ENCODE measurements around the gene CNTRL.

The CNTRL gene

DNA sequence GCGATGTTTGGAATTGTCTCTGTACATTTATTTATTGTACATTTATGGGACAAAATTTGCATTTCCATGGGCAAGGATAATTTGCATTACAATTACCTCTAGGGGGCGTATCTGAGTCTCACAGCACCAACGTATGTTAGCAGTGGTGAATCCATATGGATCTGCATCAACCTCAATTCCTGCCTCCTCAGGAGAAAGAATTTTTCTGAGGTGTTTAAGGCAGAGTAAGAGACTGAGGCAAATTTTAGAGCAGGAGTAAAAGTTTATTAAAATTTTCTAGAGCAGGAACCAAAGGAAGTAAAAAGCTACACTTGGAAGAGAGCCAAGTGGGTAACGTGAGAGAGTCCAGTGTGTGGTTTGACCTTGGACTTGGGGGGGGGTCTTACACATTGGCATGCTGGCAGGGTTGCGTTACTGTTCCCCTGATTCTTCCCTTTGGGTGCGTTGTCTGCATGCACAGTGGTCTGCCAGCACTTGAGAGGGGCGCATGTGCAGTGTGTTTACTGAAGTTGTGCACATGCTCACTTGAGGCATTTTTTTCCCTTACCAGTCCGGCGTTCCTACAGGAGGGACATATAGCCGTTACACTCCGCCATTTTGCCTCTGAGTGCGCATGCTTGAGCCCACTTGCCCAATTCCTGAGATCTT, 147.9 kb downstream of the CNTRL start:
- no peak for DNase-seq (ENCODE audit: low read depth in 3 of 3, low spot score in 1 of 3)

DNA sequence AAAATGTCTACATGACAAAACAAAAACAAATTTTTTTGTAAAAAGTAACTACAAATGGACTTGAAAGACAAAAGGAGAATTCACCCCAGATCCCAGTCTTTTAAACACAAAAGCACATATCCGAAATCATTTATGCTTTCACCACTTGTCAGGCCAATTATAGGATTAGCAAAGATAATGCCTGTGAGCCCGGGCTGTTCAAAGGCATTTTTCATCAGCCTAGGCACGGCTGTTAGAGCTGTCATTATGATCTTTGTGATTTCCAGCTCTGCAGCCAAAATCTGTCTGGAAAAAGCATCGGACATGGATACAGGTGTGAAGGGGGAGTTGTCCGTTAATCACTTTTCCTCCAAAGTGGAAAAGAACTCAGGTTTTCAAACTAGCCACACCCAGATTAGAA, 150.5 kb downstream of the CNTRL start:
- no peak for DNase-seq (ENCODE audit: low read depth in 3 of 3, low spot score in 1 of 3)

DNA sequence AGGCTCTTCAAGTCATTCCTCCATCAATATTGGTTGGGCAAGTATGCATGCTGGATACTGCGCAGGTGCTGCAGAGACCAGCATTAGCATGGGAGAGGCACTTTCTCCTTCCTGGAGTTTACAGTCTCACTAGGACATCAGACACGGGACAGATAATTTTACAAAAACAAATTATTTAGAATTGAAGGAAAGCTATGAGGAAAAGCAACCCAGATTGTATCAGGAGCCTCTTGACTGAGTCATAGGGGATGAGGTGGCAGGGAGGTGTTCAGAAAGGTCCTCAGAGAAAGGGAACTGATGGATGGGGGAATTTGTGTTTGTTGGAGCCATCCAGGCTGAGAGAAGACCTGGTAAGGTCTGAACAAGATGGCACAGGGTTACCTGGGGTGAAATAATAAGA, 151.4 kb downstream of the CNTRL start:
- no peak for DNase-seq (ENCODE audit: low read depth in 3 of 3, low spot score in 1 of 3)

Data from stimulated activated CD4-positive, alpha-beta T cell treated with anti-CD3 and anti-CD28 coated beads, TNF-alpha, amount 100 ng/mL, for 1 hour (primary cell).